ACC112 (cell line): ENCODE data around the gene CIT.
"Not testable (repeated sequence)": the region's sequence is repeated elsewhere in the genome, so short reads cannot be mapped to it uniquely, and the experiment has no call there.

Experiments
- H2AFZ ChIP-seq: fragments of 200-600 bp; sonication (generic); one replicate; pipeline ENCODE4 v1.6.0; 2017; ENCODE audit warnings: antibody characterized with exemption, low read length; ENCODE audit not compliant: unreplicated experiment
- H3K27ac ChIP-seq: fragments of 200-600 bp; sonication (generic); 2 replicates; pipeline ENCODE4 v1.5.1; 2014; ENCODE audit warnings: low read depth, mild to moderate bottlenecking, antibody characterized with exemption, low read length, moderate library complexity
- H3K27me3 ChIP-seq: fragments of 200-600 bp; sonication (generic); 2 replicates; pipeline ENCODE4 v1.6.1; 2014; ENCODE audit warnings: mild to moderate bottlenecking, antibody characterized with exemption, low read length, moderate library complexity, mixed read lengths; ENCODE audit not compliant: insufficient read depth
- H3K36me3 ChIP-seq: fragments of 200-600 bp; sonication (generic); 2 replicates; pipeline ENCODE4 v1.6.1; 2016; ENCODE audit warnings: mild to moderate bottlenecking, antibody characterized with exemption, low read length, moderate library complexity, mixed read lengths; ENCODE audit not compliant: insufficient read depth
- H3K4me1 ChIP-seq: fragments of 200-600 bp; sonication (generic); one replicate; pipeline ENCODE4 v1.6.1; 2016; ENCODE audit warnings: low read length, mixed read lengths; ENCODE audit not compliant: insufficient read depth, unreplicated experiment, control insufficient read depth
- H3K4me3 ChIP-seq: fragments of 200-600 bp; sonication (generic); 2 replicates; pipeline ENCODE4 v1.5.1; 2014; ENCODE audit warnings: mild to moderate bottlenecking, low read depth, low read length
- H3K79me2 ChIP-seq: fragments of 200-600 bp; sonication (generic); one replicate; pipeline ENCODE4 v1.6.0; 2016; ENCODE audit warnings: low read length; ENCODE audit not compliant: control insufficient read depth, unreplicated experiment, insufficient read depth

Gene CIT

GRCh38 chr12:119661882-119662281 is 215.2 kb downstream of the CIT start:
- Histone ChIP-seq H3K4me1 (peaks cover 5% of the 10 kb centered on the region), H3K27ac (no peak overlapping the region), H3K4me3 (no peak overlapping the region), H3K27me3 (no peaks in the 10 kb centered on the region), H2AFZ (no peak overlapping the region), H3K36me3 (no peaks in the 10 kb centered on the region), H3K79me2 (no peaks in the 10 kb centered on the region)

DNA sequence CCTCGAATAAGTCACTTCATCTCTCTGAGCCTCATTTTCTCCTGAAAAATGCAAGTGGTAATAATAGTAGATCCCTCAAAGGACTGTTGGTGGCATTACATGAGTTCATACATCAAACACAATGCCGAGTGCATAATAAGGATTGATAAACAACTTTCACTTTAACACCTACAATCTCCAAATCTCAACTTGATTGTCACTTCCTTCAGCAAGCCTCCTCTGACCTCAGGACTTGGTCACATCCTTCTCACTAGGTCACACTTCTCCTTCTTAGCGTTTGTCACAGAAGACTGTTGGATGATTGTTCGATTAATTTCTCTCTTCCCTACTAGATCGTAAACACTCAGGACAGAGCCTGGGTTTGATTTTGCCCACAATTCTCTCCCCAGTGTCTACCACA is 217.0 kb downstream of the CIT start:
- H3K4me1 ChIP-seq: no peaks in the 10 kb centered on the region
- H3K27me3 ChIP-seq: no peaks in the 10 kb centered on the region
- no peaks in the 10 kb centered on the region for H3K36me3 ChIP-seq
- no peak overlapping the region for H2AFZ ChIP-seq
- H3K79me2 ChIP-seq: no peaks in the 10 kb centered on the region
- no peak overlapping the region for H3K4me3 ChIP-seq
- H3K27ac ChIP-seq: no peak overlapping the region

DNA sequence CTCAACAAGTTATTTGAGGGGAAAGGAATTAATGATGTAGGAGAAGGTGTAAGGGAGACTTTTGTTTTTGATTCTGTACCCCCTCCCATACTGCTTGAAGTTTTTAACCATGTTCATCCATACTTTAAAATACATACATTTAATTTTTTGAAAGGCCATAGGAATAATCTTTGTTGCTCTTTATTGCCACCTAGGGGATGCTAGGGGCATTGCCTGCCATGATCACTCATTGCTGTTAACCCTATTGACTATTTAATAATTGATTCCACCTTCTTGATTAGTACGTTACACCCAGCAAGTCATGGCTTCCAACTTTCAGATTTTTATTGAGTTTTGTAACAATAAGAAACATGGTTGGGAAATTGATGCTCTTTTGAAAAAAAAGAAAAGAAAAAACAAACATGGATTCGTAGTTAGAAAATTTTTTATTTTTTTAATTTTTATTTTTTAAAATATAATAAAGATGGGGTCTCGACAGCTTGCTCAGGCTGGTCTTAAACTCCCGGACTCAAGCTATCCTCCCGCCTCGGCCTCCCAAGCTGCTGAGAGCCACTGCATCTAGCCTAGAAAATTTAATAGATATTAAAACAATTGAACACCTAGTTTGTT is 217.7 kb downstream of the CIT start:
- H3K27ac ChIP-seq: no peak overlapping the region
- no peak overlapping the region for H3K4me3 ChIP-seq
- no peaks in the 10 kb centered on the region for H3K4me1 ChIP-seq
- no peak overlapping the region for H2AFZ ChIP-seq
- H3K36me3 ChIP-seq: no peaks in the 10 kb centered on the region
- no peaks in the 10 kb centered on the region for H3K27me3 ChIP-seq
- no peaks in the 10 kb centered on the region for H3K79me2 ChIP-seq

DNA sequence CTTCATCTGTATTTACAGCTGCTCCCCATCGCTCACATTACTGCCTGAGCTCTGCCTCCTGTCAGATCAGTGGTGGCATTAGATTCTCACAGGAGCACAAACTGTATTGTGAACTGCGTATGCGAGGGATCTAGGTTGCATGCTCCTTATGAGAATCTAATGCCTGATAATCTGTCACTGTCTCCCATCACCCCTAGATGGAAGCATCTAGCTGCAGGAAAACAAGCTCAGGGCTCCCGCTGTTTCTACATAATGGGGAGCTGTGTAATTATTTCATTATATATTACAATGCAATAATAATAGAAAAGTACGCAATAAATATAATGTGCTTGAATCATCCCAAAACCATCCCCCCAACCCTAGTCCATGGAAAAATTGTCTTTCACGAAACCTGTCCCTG is 219.0 kb downstream of the CIT start:
- H3K36me3 ChIP-seq, H3K27ac ChIP-seq, H3K4me3 ChIP-seq, H3K79me2 ChIP-seq, H3K27me3 ChIP-seq, H3K4me1 ChIP-seq, H2AFZ ChIP-seq: not testable (repeated sequence)

DNA sequence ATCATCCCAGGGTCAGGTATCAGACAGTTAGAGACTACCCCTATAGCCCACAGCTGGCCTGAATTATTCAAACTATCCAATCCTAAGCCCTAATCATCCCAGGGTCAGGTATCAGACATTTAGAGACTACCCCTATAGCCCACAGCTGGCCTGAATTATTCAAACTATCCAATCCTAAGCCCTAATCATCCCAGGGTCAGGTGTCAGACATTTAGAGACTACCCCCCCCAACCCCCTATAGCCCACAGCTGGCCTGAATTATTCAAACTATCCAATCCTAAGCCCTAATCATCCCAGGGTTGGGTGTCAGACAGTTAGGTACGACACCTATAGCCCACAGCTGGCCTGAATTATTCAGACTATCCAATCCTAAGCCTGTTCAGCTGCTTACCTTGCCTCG is 220.1 kb downstream of the CIT start:
- H3K27ac ChIP-seq, H3K4me3 ChIP-seq, H3K4me1 ChIP-seq, H3K27me3 ChIP-seq, H2AFZ ChIP-seq, H3K79me2 ChIP-seq, H3K36me3 ChIP-seq: not testable (repeated sequence)

DNA sequence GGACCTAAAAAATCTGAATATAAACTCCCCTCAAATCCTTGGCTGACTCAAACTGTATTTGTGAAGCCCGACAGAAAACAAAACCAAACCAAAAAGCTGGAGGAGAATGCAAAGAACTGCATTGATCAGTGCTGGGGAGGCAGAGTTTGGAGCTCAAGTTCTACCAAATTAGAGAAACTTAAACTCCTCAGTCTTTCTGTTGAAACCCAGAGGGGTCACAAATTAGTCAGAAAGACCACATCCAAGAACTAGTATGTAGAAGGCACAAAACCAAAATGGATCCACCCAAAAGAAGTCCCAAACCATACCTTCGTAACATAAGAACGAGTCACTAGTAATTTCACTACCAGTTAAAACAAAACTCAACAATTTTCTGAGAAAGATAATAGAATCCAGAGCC is 224.5 kb downstream of the CIT start:
- Histone ChIP-seq H3K27ac (no peak overlapping the region), H3K79me2 (no peaks in the 10 kb centered on the region), H3K4me1 (no peaks in the 10 kb centered on the region), H2AFZ (no peak overlapping the region), H3K4me3 (no peak overlapping the region), H3K27me3 (no peaks in the 10 kb centered on the region), H3K36me3 (no peaks in the 10 kb centered on the region)

- no peak overlapping the region for H3K4me3 ChIP-seq
- H3K27ac ChIP-seq: no peak overlapping the region
- no peak overlapping the region for H2AFZ ChIP-seq
- no peaks in the 10 kb centered on the region for H3K4me1 ChIP-seq
- no peaks in the 10 kb centered on the region for H3K27me3 ChIP-seq
- H3K79me2 ChIP-seq: no peaks in the 10 kb centered on the region
- H3K36me3 ChIP-seq: no peaks in the 10 kb centered on the region
Measured at GRCh38 chr12:119649202-119649808, 227.8 kb downstream of the CIT start.

DNA sequence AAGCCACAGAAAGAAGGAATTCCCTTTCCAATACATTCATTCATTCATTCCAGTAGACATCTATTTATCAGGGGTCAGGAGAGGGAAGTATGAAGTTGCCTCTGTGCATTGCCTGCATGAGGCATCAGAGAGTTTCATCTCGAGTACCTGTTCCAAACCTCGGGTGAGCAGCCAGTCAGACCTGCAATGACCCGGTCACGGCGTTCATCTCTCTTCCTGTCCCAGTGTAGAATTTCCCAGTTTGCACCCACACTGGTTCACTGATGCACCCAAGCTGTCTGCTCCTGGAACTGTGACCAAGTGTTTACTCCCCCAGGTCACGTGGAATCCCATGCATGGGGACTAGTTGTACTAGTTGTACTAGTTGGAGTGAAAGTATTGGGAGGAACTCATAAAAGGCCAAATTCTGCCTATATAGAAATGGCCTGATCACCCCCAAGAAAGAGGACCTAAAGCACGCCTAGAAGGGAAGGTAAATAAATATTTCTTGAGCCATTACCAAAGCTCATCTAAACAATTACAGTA is 231.5 kb downstream of the CIT start:
- Histone ChIP-seq H3K27ac (no peak overlapping the region), H3K4me3 (no peak overlapping the region), H3K36me3 (no peaks in the 10 kb centered on the region; the same call in 1 of the 2 replicates), H2AFZ (no peak overlapping the region), H3K27me3 (no peaks in the 10 kb centered on the region), H3K4me1 (no peaks in the 10 kb centered on the region), H3K79me2 (no peaks in the 10 kb centered on the region)

- Histone ChIP-seq H3K27me3 (no peaks in the 10 kb centered on the region), H3K27ac (no peak overlapping the region), H3K4me3 (no peak overlapping the region), H3K79me2 (no peaks in the 10 kb centered on the region), H2AFZ (no peak overlapping the region), H3K36me3 (no peaks in the 10 kb centered on the region; the same call in 1 of the 2 replicates), H3K4me1 (no peaks in the 10 kb centered on the region)
Measured at GRCh38 chr12:119644930-119645329, 232.2 kb downstream of the CIT start.

GRCh38 chr12:119642986-119643385 is 234.1 kb downstream of the CIT start:
- Histone ChIP-seq H3K27me3 (no peaks in the 10 kb centered on the region), H3K36me3 (no peaks in the 10 kb centered on the region; the same call in 1 of the 2 replicates), H3K4me3 (no peak overlapping the region), H3K4me1 (no peaks in the 10 kb centered on the region), H3K27ac (no peak overlapping the region), H3K79me2 (no peaks in the 10 kb centered on the region), H2AFZ (no peak overlapping the region)
